HG03139 (cell line): ENCODE measurements around the gene PTPN2.
A peak's percentile ranks its signal among the peaks of the same experiment; 100 is the strongest.
"Not testable (repeated sequence)": the region's sequence is repeated elsewhere in the genome, so short reads cannot be mapped to it uniquely, and the experiment has no call there.

Experiments used
- ATAC-seq: cut with Tn5 transposase; IDR thresholded peaks from one replicate; pipeline ENCODE4 v1.9.1; 2021; ENCODE audit not compliant: unreplicated experiment

Gene PTPN2

GRCh38 chr18:12883684-12884405 lies at the start of gene PTPN2:
TSS of gene PTPN2 (minus strand) at chr18:12884237. CDS start at chr18:12884141, 96 bp downstream.
- ATAC-seq, result peak; percentile 63

- ATAC-seq, result no peak
Measured at GRCh38 chr18:12933327-12933726, 49.3 kb upstream of the PTPN2 start.

DNA sequence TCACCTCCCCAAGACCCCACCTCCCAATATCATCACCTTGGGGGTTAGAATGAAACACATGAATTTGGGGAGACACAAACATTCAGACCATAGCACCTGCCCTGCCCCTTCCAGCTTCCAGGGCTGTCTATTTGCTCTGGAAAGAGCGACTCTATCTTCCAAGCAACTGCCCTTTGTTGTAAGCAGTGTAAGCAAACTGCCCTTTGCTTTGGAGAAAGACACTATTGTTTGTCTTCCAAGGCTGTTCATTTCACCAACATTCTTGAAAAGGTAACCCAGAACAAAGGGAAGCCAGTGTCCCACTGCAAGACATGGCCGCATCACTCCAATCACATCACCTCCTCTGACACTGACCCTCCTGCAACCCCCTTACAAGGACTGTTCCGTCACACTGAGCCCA lies 46.9 kb upstream of the PTPN2 start:
- no peak for ATAC-seq

- ATAC-seq, result no peak
Measured at GRCh38 chr18:12930376-12930775, 46.3 kb upstream of the PTPN2 start.

DNA sequence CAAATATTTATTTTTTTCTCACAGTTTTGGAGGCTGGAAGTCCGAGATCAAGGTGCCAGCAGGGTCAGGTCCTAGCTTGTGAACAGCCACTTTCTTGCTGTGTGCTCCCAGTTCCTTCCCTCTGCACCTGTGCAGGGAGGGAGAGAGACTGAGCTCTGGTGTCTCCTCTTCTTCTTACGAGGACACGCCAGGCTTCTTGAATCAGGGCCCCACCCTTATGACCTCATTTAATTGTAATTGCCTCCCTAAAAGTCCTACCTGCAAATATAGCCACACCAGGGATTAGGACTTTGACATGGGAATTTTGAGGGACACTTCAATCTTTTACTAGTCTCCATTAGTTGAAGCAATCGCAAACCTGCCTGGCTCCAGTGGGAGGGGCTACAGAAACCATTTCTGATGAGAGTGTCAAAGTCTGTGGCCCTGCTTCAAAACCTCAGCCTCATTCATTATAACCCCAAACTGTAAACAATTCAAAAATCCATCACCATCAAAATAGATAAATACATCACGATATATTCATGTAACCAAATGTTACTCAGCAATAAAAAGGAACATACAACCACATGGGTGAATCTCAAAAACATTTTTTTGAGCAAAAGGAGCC lies 45.5 kb upstream of the PTPN2 start:
- no peak for ATAC-seq

DNA sequence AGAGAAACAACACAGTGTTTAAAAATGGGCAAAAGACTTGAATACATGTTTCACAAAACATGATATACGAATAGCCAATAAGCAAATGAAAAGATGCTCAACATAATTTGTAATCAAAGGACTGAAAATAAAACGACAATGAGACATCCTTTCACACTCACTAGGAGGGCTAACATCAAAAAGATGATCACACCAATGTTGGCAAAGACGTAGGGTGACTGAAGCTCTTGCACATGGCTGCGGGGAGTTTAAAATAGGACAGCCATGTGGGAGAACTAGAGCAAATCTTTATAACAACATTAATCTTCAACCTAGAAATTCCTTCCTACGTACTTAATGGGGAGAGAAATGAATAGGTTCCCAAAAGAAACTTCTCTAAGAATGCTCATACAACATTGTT lies 44.6 kb upstream of the PTPN2 start:
- ATAC-seq, result no peak

DNA sequence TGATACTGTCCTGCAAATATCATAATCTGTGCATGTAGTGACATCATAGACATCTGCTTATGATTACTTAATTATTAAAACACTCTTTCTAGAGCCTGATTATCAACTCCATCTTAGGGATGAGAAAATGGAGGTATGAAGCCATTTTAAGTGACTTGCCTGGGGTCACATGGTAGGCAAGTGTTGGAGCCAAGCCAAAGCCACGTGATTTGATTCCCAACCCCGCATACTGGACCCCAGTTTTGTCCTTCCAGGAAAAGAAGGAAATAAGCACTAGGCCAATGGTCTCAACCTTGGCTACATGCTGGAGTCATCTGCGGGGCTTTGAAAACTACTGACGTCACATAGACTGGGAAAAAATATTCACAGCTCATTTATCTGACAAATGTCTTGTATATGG lies 44.2 kb upstream of the PTPN2 start:
- no peak for ATAC-seq

- no peak for ATAC-seq
Measured at GRCh38 chr18:12924616-12925015, 40.6 kb upstream of the PTPN2 start.

DNA sequence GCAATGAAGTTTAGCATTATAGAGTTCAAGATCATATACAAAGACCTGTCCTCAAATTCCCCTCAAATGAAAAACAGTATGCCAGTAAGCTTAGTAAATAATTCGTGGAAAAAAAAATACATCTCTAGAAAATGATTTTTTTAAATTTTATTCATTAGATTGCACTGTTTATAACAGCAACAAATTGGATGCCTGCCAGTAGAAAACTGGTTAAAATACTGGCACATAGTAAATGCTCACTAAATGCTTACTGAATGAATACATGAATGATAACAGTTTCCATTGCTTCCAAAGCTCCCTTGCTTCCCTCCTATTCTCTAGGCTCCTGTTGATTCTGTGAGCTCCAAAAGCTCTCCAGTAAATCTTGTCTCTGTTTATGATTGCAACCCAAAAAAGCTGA lies 38.2 kb upstream of the PTPN2 start:
- ATAC-seq, result no peak

- no peak for ATAC-seq
Measured at GRCh38 chr18:12921178-12921577, 37.1 kb upstream of the PTPN2 start.

GRCh38 chr18:12911929-12912703 lies 28.1 kb upstream of the PTPN2 start:
- no peak for ATAC-seq

DNA sequence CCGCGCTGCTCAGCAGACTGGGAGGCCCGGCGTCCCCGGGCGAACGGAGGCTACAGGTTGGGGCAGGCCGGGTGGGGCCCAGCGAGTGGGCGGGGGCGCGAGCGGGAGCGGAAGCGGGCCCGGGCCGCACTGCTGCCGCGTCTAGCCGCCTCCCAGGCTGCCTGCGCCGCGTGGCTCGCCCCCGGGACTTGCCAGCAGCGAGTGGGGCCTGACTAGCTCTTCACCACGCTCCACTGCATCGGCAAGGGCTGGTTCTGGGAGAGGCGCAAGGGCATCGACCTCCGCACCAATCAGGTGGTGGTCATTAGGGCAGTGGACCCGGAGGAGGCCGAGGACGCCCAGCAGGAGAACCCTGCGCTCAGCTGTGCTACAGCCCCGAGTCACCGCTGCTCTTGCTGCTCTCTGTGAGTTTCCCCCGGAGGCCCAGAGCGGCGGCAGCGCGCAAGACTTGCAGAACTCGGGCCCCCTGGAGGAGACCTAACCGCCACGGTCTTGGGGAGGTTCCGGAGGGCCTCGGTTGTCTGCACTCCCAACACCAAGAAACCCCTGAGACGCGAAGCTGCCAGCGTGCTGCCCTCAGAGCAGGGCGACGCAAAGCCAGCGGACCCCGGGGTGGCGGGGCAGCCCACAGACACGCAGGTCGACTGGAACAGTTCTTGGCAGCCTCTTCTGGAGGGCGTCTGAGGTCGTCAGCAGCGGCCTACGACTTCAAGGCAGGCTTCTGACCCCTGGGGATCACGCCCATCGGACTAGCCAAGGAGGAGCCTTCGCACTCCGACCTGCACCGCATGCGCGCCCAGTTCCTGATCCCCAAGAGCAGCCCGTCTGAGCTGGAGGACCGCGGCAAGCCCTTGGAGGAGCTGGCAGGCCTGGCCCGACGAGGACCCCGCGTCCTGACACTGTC lies 27.2 kb upstream of the PTPN2 start:
- no peak for ATAC-seq

DNA sequence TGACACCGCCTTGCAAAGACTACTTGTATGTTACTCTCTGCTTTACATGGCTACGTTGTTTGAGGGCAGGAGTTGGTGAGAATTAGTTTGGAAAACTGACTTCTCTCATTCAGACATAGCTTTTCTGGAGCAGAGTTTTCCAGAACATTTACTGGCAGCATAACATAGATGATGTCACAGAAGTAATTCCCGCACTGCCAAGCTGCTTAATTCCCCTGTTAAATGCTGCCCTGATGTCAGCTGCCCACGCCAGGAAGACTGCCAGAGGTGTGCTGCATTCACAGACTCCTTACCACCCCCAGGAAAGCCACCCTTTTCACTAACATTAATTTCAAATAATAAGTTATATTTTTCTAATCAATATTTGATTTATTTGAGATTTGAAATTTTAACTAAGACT lies 24.7 kb upstream of the PTPN2 start:
- ATAC-seq, result no peak

DNA sequence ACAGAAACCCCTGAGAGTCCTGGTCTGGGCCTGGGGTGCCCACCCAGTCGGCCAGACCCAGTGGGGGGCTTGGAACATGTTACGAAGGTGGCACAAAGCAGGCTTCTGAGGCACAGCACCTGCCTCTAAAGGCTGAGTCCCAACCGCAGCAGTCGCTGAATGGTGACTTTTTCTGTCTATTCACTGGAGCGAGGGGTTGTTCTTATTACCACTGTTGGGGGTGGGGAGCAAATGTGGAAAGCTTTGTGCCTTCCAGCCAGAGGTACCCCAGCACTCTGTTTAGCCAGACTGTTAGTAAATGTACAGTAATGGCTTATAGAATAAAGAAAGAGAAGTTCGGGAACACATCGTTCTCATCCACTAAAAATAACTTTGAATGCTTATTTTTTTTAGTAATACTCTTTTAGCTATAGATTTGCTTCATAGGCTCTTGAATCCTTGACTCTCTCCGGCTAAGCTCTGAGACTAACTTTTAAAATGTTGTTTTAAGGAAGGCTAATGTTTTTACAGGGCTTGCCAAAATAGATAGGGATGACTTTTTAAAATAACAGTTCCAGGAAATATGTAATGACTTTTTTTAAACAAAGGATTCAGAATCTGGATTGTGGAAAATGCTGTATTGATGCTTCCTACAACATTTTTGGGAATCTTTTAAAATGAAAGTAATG lies 23.4 kb upstream of the PTPN2 start:
- ATAC-seq, result no peak

GRCh38 chr18:12906773-12907172 lies 22.7 kb upstream of the PTPN2 start:
- no peak for ATAC-seq

DNA sequence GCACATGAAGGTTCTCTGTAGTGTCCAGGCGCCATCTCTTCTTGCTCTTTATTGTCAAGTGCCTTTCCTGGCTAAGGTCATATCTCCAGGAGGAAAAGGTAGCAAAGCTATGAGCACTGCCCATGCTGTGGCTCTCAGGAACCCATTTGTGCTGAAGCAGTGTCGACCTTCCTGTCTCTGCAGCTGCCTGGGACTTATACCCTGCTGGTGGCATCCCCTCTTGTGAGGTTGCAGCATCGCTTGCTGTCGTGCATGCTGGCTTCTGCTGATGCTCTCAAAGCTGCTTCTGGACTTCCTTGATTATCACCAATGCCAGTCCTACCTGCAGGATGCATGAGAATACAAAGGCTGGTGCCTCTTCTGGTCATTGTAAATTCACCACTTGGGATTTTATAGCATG lies 22.1 kb upstream of the PTPN2 start:
- no peak for ATAC-seq

GRCh38 chr18:12904012-12904516 lies 20.0 kb upstream of the PTPN2 start:
- no peak for ATAC-seq

DNA sequence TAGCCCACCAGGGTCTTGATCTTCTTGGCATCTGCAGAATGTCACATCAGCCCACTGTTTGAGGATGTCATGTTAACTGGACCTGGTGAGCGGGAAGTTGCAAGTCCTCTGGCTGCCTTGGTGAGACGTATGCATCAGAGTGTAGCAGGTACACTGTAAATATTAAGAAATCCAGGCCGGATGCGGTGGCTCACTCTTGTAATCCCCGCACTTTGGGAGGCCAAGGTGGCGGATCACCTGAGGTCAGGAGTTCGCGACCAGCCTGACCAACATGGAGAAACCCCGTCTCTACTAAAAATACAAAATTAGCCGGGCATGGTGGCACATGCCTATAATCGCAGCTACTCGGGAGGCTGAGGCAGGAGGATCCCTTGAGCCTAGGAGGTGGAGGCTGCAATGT lies 17.2 kb upstream of the PTPN2 start:
- ATAC-seq, result not testable (repeated sequence)

DNA sequence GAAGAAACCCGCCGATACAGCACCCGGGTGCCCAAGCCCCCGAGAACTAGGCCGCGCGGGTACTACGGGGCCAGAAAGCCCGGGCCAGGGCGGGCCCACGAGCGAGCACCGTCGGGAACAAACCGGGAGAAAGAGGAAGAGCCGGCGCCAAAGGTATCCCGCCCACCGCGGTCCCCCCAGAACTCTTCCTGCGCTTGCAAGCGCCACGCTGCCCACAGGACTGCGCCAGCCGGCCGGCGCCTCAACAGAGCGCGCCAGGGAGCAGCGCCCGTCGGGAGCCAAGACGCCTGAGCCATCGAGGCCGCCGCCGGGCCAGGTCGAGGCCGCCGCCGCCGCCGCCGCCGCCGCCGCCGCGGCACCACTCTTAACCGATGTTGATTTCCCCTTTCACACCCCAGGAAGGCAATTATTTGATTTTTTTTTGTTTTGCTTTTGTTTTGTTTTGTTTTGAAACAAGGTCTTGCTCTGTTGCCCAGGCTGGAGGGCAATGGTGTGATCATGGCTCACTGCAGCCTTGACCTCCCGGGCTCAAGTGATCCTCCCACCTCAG lies 12.8 kb upstream of the PTPN2 start:
- not testable (repeated sequence) for ATAC-seq

DNA sequence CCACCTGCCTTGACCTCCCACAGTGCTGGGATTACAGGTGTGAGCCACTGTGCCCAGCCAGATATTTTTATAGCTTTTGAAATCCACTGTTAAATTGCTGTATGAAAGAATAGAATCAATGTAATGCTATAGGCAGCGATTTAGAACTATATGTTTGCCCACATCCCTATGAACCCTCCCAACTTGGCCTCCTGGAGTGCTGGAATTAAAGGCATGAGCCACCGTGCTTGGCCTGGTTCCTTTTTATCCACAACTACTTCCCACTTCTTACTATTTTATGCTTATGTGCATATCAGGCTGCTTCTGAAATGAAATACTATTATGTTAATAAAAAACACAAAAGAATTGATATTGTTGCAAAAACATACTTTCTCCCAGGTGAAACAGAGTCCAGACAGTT lies 11.6 kb upstream of the PTPN2 start:
- ATAC-seq, result no peak
